H9 (cell line): ENCODE measurements around the gene RIMBP2. TPM values are rescaled to one million over a fixed set of nuclear protein-coding genes. Genes with fewer than 3 reads are reported as not detected.

ENCODE experiments used
- DNase-seq: peaks from one replicate; pipeline ENCODE4 v3.0.0-alpha.2; 2017
- H2AFZ ChIP-seq: one replicate; pipeline ENCODE4 v1.6.1; 2013; ENCODE audit warnings: mild to moderate bottlenecking, low read length, control low read depth, moderate library complexity
- H2AK5ac ChIP-seq: 2 replicates; pipeline ENCODE4 v1.6.1; 2013; ENCODE audit warnings: low read length, control low read depth, mixed read lengths; ENCODE audit not compliant: insufficient read length
- H2BK120ac ChIP-seq: one replicate; pipeline ENCODE4 v1.6.1; 2013; ENCODE audit warnings: low read depth, mild to moderate bottlenecking, low read length, control low read depth, inconsistent platforms; ENCODE audit not compliant: poor library complexity, severe bottlenecking
- H2BK12ac ChIP-seq: 2 replicates; pipeline ENCODE4 v1.6.1; 2013; ENCODE audit warnings: low read length, control low read depth, mixed read lengths, low read depth; ENCODE audit not compliant: insufficient read length
- H2BK15ac ChIP-seq: 2 replicates; pipeline ENCODE4 v1.6.1; 2013; ENCODE audit warnings: low read depth, low read length, control low read depth
- H2BK20ac ChIP-seq: one replicate; pipeline ENCODE4 v1.6.1; 2013; ENCODE audit warnings: low read depth, mild to moderate bottlenecking, low read length, control low read depth, inconsistent platforms; ENCODE audit not compliant: poor library complexity, severe bottlenecking
- H2BK5ac ChIP-seq: 2 replicates; pipeline ENCODE4 v1.6.1; 2013; ENCODE audit warnings: low read length, control low read depth, mixed read lengths; ENCODE audit not compliant: insufficient read length
- H3K14ac ChIP-seq: 2 replicates; pipeline ENCODE4 v1.6.1; 2013; ENCODE audit warnings: low read length, control low read depth; ENCODE audit not compliant: insufficient read depth
- H3K18ac ChIP-seq: 2 replicates; pipeline ENCODE4 v1.6.1; 2013; ENCODE audit warnings: low read depth, mild to moderate bottlenecking, mixed read lengths, low read length, control low read depth; ENCODE audit not compliant: insufficient read length
- H3K23ac ChIP-seq: 2 replicates; pipeline ENCODE4 v1.6.1; 2013; ENCODE audit warnings: low read length, control low read depth, mixed read lengths, low read depth; ENCODE audit not compliant: insufficient read length
- H3K23me2 ChIP-seq: 2 replicates; pipeline ENCODE4 v1.6.1; 2013; ENCODE audit warnings: low read depth, mild to moderate bottlenecking, mixed read lengths, low read length, control low read depth; ENCODE audit not compliant: insufficient read length, poor library complexity, severe bottlenecking
- H3K27ac ChIP-seq: 2 replicates; pipeline ENCODE4 v1.5.1; 2013; ENCODE audit warnings: low read length, control low read depth, mixed read lengths, low read depth; ENCODE audit not compliant: insufficient read length
- H3K27me3 ChIP-seq: 2 replicates; pipeline ENCODE4 v1.6.1; 2013; ENCODE audit warnings: low read length, control low read depth, inconsistent platforms; ENCODE audit not compliant: insufficient read depth
- H3K4ac ChIP-seq: 2 replicates; pipeline ENCODE4 v1.6.1; 2013; ENCODE audit warnings: low read depth, mild to moderate bottlenecking, control low read depth, inconsistent platforms, low read length, moderate library complexity
- H3K4me1 ChIP-seq: 2 replicates; pipeline ENCODE4 v1.6.1; 2013; ENCODE audit warnings: low read length, control low read depth, inconsistent platforms; ENCODE audit not compliant: insufficient read depth
- H3K4me2 ChIP-seq: 2 replicates; pipeline ENCODE4 v1.6.1; 2013; ENCODE audit warnings: low read length, control low read depth, mixed read lengths; ENCODE audit not compliant: insufficient read length, insufficient read depth
- H3K56ac ChIP-seq: 2 replicates; pipeline ENCODE4 v1.6.1; 2013; ENCODE audit warnings: low read depth, mild to moderate bottlenecking, mixed read lengths, low read length, control low read depth; ENCODE audit not compliant: insufficient read length
- H3K79me1 ChIP-seq: 2 replicates; pipeline ENCODE4 v1.6.1; 2013; ENCODE audit warnings: low read depth, mild to moderate bottlenecking, moderate library complexity, low read length, control low read depth, inconsistent platforms; ENCODE audit not compliant: insufficient read depth, poor library complexity, severe bottlenecking
- H3K79me2 ChIP-seq: 2 replicates; pipeline ENCODE4 v1.6.1; 2013; ENCODE audit warnings: low read length, control low read depth, inconsistent platforms; ENCODE audit not compliant: insufficient read depth
- H3K9ac ChIP-seq: 2 replicates; pipeline ENCODE4 v1.6.1; 2013; ENCODE audit warnings: low read length, control low read depth, mixed read lengths; ENCODE audit not compliant: insufficient read length; ENCODE audit errors: extremely low read depth
- H3K9me3 ChIP-seq: one replicate; pipeline ENCODE4 v1.6.1; 2013; ENCODE audit warnings: low read depth, low read length, inconsistent platforms; ENCODE audit not compliant: control insufficient read depth
- H3T11ph ChIP-seq: one replicate; pipeline ENCODE4 v1.6.1; 2013; ENCODE audit warnings: mild to moderate bottlenecking, low read length, control low read depth, inconsistent platforms
- H4K20me1 ChIP-seq: one replicate; pipeline ENCODE4 v1.6.1; 2013; ENCODE audit not compliant: control insufficient read depth, insufficient read length, insufficient read depth
- H4K5ac ChIP-seq: 2 replicates; pipeline ENCODE4 v1.6.1; 2013; ENCODE audit warnings: low read depth, mild to moderate bottlenecking, mixed read lengths, low read length, control low read depth; ENCODE audit not compliant: insufficient read length
- H4K8ac ChIP-seq: replicated peaks from 2 replicates; pipeline ENCODE4 v1.6.1; 2013; ENCODE audit warnings: low read length, control low read depth, mixed read lengths, low read depth; ENCODE audit not compliant: insufficient read length
- H4K91ac ChIP-seq: 2 replicates; pipeline ENCODE4 v1.6.1; 2013; ENCODE audit warnings: low read depth, mild to moderate bottlenecking, moderate library complexity, mixed read lengths, low read length, control low read depth; ENCODE audit not compliant: insufficient read length
- H3K27ac Mint-ChIP-seq, 3 experiments: 2 replicates in 2 of 3; 3 replicates in 1 of 3; pipeline ENCODE4 v1.8.0; 2020 to 2021; ENCODE audit warnings: mixed read lengths in 3 of 3, mild to moderate bottlenecking in 1 of 3, moderate library complexity in 1 of 3
- H3K27me3 Mint-ChIP-seq: 2 replicates; pipeline ENCODE4 v1.8.0; 2021; ENCODE audit warnings: low read depth, mild to moderate bottlenecking, moderate library complexity, mixed read lengths
- H3K36me3 Mint-ChIP-seq, 3 experiments: 2 replicates in 2 of 3; 3 replicates in 1 of 3; pipeline ENCODE4 v1.8.0; 2020 to 2021; ENCODE audit warnings: low read depth in 3 of 3, mixed read lengths in 3 of 3; ENCODE audit not compliant: insufficient read depth in 1 of 3
- H3K4me1 Mint-ChIP-seq, 2 experiments: 2 replicates each; pipeline ENCODE4 v1.8.0; 2020; ENCODE audit warnings: mixed read lengths in 2 of 2
- H3K4me3 Mint-ChIP-seq, 2 experiments: 2 replicates in 1 of 2; 3 replicates in 1 of 2; pipeline ENCODE4 v1.8.0; 2020 to 2021; ENCODE audit warnings: mild to moderate bottlenecking in 2 of 2, mixed read lengths in 2 of 2, moderate library complexity in 1 of 2
- H3K9me3 Mint-ChIP-seq, 2 experiments: 2 replicates in 1 of 2; 3 replicates in 1 of 2; pipeline ENCODE4 v1.8.0; 2020; ENCODE audit warnings: mild to moderate bottlenecking in 2 of 2, mixed read lengths in 2 of 2, moderate library complexity in 1 of 2
- WGBS: extraction: QIAGEN DNeasy Blood & Tissue Kit; methylation state at CpG from one replicate; pipeline ENCODE4 v1.1.7; 2013; ENCODE audit warnings: missing lambda C conversion rate, low lambda C conversion rate, mixed read lengths; ENCODE audit not compliant: insufficient read length; ENCODE audit errors: extremely low coverage; 5-methylcytosine and 5-hydroxymethylcytosine counted together
- total RNA-seq: library from RNA; stranded (reverse); gene quantifications from 2 replicates; pipeline ENCODE4 v1.2.1, GENCODE V29; 2021
- TF ChIP-seq, protein P1 (sequence below): fragments of 200-600 bp; sonication (generic); conservative IDR thresholded peaks from 3 replicates; pipeline ENCODE4 v1.8.0; 2021; ENCODE audit warnings: antibody characterized with exemption, mild to moderate bottlenecking

The RIMBP2 gene
- total RNA-seq, 1 experiment from 2014 or later: 0.70 TPM

- no peak overlapping the region for H3K9ac ChIP-seq
- H4K20me1 ChIP-seq: no peaks in the 10 kb centered on the region
- Mint-ChIP-seq H3K4me3 (no peak overlapping the region; a peak in 2 of 5 replicates), H3K9me3 (no peaks in the 10 kb centered on the region), H3K36me3 (no peaks in the 10 kb centered on the region), H3K27me3 (peaks cover 13% of the 10 kb centered on the region), H3K27ac (no peak overlapping the region), H3K4me1 (no peaks in the 10 kb centered on the region)
- no peak overlapping the region for H3K56ac ChIP-seq
- no peak overlapping the region for H2BK15ac ChIP-seq
- H2BK5ac ChIP-seq: no peak overlapping the region
- no peaks in the 10 kb centered on the region for H3K79me2 ChIP-seq
- H3T11ph ChIP-seq: no peak overlapping the region
- no peak overlapping the region for H3K4ac ChIP-seq
- H2BK120ac ChIP-seq: no peak overlapping the region
- no peak overlapping the region for H4K5ac ChIP-seq
- DNase-seq: no peak
- H2BK12ac ChIP-seq: no peak overlapping the region
- H3K27ac ChIP-seq: no peak overlapping the region
- TF ChIP-seq, protein P1, sequence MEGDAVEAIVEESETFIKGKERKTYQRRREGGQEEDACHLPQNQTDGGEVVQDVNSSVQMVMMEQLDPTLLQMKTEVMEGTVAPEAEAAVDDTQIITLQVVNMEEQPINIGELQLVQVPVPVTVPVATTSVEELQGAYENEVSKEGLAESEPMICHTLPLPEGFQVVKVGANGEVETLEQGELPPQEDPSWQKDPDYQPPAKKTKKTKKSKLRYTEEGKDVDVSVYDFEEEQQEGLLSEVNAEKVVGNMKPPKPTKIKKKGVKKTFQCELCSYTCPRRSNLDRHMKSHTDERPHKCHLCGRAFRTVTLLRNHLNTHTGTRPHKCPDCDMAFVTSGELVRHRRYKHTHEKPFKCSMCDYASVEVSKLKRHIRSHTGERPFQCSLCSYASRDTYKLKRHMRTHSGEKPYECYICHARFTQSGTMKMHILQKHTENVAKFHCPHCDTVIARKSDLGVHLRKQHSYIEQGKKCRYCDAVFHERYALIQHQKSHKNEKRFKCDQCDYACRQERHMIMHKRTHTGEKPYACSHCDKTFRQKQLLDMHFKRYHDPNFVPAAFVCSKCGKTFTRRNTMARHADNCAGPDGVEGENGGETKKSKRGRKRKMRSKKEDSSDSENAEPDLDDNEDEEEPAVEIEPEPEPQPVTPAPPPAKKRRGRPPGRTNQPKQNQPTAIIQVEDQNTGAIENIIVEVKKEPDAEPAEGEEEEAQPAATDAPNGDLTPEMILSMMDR: no peak
- no peak overlapping the region for H3K23ac ChIP-seq
- no peaks in the 10 kb centered on the region for H3K79me1 ChIP-seq
- no peak overlapping the region for H2AK5ac ChIP-seq
- H3K27me3 ChIP-seq: no peaks in the 10 kb centered on the region
- no peak overlapping the region for H4K8ac ChIP-seq
- no peak overlapping the region for H2AFZ ChIP-seq
- no peaks in the 10 kb centered on the region for H3K9me3 ChIP-seq
- H3K18ac ChIP-seq: no peak overlapping the region
- no peak overlapping the region for H2BK20ac ChIP-seq
- H4K91ac ChIP-seq: no peak overlapping the region
- H3K14ac ChIP-seq: no peak overlapping the region
- H3K4me1 ChIP-seq: no peaks in the 10 kb centered on the region
- no CpG with 5 or more reads among the region's 3 CpGs for WGBS
- H3K23me2 ChIP-seq: no peaks in the 10 kb centered on the region
- no peak overlapping the region for H3K4me2 ChIP-seq
Measured at GRCh38 chr12:130754234-130754901, 38.3 kb upstream of the RIMBP2 start.
